Measurements from ENCODE around the gene WIZ.
"Not testable (repeated sequence)": the region's sequence is repeated elsewhere in the genome, so short reads cannot be mapped to it uniquely, and the experiment has no call there.

WIZ gene

DNA sequence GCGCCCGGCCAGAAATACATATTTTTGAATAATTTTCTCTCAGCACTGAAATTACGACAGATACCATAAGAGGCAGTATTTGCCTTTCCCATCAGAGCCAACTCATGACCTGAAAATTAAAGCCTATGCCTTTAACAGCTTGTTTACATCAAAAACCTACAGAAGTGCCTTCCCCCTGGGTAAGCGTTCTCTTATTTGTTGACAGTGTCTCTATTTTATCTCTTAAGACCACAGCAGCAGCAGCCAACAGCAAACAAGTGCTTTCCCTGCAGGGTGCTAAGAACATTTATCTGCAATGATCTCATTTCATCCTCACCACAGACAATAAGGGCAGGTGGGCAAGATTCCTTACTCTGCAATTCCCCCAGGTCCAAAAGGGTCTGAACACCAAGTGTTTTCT is 36.9 kb downstream of the WIZ start:
- Mint-ChIP-seq H3K27ac (peak overlapping the region in 1 of 2 donors; percentile 20), H3K36me3 (ENCODE audit: insufficient read depth) (peaks cover 33% of the 10 kb centered on the region), H3K4me3 (peak overlapping the region in 1 of 2 donors; percentile 28), H3K27me3 (no peaks in the 10 kb centered on the region), H3K4me1 (ENCODE audit: low read depth in 2 of 2) (peaks cover 26 to 47% of the 10 kb centered on the region in 2 donors), H3K9me3 (no peaks in the 10 kb centered on the region)
- DNase-seq (no peak), ATAC-seq (replicated peaks) (no peak)

DNA sequence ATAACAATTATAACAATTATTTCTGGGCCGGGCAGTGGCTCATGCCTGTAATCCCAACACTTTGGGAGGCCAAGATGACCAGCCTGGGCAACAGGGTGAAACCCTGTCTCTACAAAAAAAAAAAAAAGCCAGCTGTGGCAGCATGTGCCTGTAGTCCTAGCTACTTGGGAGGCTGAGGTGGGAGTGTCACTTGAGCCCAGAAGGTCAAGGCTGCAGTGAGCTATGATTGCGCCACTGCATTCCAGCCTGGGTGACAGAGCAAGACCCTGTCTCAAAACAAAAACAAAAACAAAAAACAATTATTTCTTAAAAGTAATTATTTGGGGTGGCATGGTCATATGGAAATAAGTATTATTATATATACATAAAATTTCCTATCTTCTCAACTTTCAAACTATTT is 38.4 kb downstream of the WIZ start:
- not testable (repeated sequence) for H3K27me3 Mint-ChIP-seq; ATAC-seq (replicated peaks); DNase-seq; H3K9me3 Mint-ChIP-seq; H3K4me3 Mint-ChIP-seq
- Mint-ChIP-seq H3K27ac (peak overlapping the region in 1 of 2 donors; percentile 23), H3K36me3 (ENCODE audit: insufficient read depth) (peaks cover 40% of the 10 kb centered on the region), H3K4me1 (ENCODE audit: low read depth in 2 of 2) (peaks cover 21 to 32% of the 10 kb centered on the region in 2 donors)

DNA sequence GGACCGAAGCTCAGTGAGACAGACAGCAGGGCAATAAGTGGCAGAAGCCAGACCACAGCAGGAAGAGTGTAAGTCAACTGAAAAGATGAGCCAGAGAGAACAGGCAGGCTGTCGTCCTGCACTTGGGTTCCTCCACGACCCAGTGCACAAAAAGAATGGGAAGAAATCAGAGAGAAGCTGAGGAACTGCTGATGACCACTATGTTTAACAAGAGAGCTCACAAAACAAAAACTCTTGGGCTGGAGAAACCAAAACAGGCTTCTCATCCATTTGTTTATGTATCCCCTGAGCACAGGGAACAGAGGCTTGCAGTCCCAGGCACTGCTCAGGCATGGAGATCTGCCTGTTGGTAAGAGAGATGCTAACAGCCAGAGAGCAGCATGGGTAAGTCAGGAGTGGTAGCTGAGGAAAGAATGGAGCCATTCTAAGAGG is 45.0 kb downstream of the WIZ start:
- Mint-ChIP-seq H3K4me3 (peak overlapping the region in 1 of 2 donors; percentile 49), H3K27me3 (no peaks in the 10 kb centered on the region), H3K27ac (peak overlapping the region; percentile 65 to 87), H3K36me3 (ENCODE audit: insufficient read depth) (peaks cover 49% of the 10 kb centered on the region), H3K4me1 (ENCODE audit: low read depth in 2 of 2) (peaks cover 27 to 31% of the 10 kb centered on the region in 2 donors), H3K9me3 (no peaks in the 10 kb centered on the region)
- ATAC-seq (replicated peaks): no peak
- DNase-seq: no peak

DNA sequence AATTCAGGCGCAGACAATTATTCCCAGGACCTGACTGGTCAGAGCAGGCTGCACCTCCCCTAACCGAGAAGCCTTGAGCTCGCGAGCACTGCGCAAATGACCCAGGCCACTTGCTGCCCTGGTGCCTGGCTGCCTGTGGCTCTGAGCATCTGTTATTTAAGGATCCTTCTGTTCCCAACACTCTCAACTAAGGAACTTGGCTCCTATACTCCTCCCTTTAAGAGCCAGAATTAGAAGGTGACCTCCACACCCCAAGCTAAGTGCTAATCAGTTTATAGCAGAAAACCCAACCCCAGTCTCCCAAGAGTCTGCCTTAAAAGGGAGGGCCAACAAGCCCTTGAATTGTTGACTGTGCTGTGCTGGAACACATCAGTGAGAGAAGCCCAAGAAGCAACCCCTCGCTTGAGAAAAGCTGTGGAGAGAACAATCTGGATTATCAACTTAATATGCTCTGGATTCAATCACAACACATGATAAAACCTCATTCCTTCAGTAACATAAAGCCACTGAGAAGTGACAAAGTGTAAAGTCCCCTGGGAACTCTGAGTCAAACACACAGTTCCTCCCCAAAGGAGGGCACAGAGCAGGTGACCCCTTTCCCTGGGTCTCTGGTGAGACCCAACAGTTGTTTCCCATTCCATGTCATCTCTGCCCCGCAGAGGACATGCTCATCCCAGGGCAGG is 45.5 kb downstream of the WIZ start:
- peaks cover 50% of the 10 kb centered on the region for H3K36me3 Mint-ChIP-seq (ENCODE audit: insufficient read depth)
- no peaks in the 10 kb centered on the region for H3K9me3 Mint-ChIP-seq
- H3K4me3 Mint-ChIP-seq: peak overlapping the region in 1 of 2 donors; percentile 49
- ATAC-seq (replicated peaks) (no peak), DNase-seq (no peak)
- no peaks in the 10 kb centered on the region for H3K27me3 Mint-ChIP-seq
- peak overlapping the region; percentile 65 to 87 for H3K27ac Mint-ChIP-seq
- peaks cover 26 to 27% of the 10 kb centered on the region in 2 donors for H3K4me1 Mint-ChIP-seq (ENCODE audit: low read depth in 2 of 2)

DNA sequence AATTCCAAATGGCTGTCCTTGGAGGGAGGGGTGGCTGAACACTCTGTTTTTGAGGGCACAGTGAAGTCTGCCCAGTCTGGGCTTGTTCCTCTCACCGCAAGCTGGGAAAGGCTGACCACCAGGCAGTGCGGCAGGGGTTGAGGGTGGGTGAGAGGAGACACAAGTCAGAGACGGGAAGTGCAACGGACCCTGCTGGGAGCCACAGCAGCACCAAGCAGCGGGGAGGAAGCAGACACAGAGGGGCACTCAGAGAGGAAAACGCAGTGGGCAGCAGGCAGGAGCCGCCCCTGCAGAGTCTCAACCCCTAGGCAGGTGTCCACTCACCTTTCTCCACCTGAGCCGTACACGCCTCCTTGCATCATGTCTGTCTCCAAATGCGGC is 46.6 kb downstream of the WIZ start:
- no peak for ATAC-seq (replicated peaks)
- no peaks in the 10 kb centered on the region for H3K9me3 Mint-ChIP-seq
- no peak for DNase-seq
- H3K36me3 Mint-ChIP-seq (ENCODE audit: insufficient read depth): peaks cover 52% of the 10 kb centered on the region
- H3K27ac Mint-ChIP-seq: peak overlapping the region in 1 of 2 donors; percentile 59
- H3K4me1 Mint-ChIP-seq (ENCODE audit: low read depth in 2 of 2): peaks cover 22 to 25% of the 10 kb centered on the region in 2 donors
- no peak overlapping the region for H3K4me3 Mint-ChIP-seq
- H3K27me3 Mint-ChIP-seq: no peaks in the 10 kb centered on the region

DNA sequence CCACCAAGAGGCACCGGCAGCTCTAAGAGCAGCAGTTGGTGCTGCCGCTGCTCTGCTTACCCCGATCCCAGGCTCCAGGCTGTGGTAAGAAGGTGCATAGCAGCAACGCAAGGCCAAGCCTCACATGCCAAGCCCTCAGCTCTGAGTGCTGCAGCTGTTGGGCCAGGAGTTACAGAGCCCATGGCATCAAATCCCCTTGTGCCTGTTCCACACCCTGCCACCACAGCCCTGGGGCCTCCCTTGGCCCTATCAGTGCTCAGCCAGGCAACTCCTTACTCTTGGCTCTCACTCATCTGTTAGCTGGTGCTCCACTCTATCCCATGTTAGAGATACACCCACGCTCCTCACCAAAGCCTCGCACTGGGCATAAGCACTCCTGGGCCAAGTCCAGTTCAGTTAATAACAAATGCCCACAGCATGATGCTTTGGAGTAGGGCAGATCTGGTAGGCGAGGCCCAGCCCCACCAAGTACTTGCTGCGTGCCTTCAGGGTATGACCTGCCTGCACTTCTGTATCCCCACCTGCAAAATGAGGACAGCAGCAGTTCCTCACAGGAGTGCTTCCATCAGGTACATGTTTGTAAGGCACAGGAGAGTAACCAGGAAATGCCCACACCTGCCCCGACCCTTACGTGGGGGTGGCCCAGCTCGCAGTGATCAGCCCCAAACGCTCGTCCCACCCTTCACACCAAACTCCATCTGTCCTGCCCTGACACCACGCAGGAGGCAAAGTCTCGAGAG is 47.2 kb downstream of the WIZ start:
- Mint-ChIP-seq H3K36me3 (ENCODE audit: insufficient read depth) (peaks cover 52% of the 10 kb centered on the region), H3K27me3 (no peaks in the 10 kb centered on the region), H3K4me3 (no peak overlapping the region), H3K27ac (no peak overlapping the region), H3K9me3 (no peaks in the 10 kb centered on the region), H3K4me1 (ENCODE audit: low read depth in 2 of 2) (peaks cover 22 to 25% of the 10 kb centered on the region in 2 donors)
- DNase-seq: no peak
- no peak for ATAC-seq (replicated peaks)

DNA sequence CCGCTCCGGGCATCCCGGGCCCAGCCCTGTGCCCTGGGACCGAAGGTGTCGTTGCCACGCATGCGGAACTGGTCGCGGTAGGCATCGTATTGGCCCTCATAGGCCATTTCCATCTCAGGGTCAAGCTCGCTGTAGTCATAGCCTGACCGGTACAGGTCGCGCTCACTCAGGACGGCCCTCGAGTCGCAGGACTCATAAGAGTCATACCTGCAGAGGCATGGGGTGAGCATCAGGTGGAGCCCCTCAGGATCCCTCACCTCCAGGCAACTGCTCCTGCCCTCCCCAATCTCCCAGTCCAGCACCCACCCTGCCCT is 48.4 kb downstream of the WIZ start:
- Mint-ChIP-seq H3K36me3 (ENCODE audit: insufficient read depth) (peaks cover 60% of the 10 kb centered on the region), H3K4me1 (ENCODE audit: low read depth in 2 of 2) (peaks cover 23 to 29% of the 10 kb centered on the region in 2 donors)
- ATAC-seq (replicated peaks): no peak

DNA sequence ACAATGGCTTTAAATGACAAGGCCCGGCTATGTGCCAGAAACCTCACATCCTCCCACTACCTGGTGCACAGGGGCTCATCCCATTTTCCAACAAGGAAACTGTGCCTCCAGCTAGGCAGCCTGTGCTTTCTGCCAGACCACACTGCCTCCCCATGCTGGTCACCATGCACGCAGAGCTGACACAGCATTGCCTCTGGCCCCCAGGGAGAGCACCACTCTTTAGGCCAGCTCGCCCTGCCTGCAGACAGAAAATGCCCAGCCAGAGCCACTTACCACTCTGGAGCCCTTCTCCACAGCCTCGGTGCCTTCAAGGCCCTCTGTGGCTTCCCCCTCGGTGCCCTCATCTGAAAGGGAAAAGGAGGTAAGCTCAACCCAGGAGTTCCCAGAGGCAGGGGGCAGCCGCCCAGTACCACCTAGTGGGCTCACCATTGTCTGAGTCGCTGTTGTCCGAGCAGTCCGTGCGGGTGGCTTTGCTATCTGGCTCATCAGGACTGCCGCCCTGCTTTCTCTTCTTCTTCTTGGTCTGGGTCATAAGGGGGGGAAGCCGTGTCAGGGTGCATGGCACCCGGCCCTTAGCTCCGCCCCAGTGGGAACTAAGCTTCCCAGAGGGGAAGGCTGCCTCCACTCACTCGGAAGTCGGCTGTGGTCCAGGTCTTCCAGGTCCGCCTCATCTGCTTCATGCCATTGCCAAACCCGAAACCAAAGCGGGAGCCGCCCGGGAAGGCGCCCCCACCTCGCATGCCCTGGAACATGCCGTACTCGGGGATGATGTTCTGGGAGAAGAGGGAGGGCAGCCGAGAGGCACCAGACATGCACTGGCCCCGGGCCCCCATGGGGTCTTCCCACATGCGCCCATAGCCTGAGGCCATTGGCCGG is 49.0 kb downstream of the WIZ start:
- no peaks in the 10 kb centered on the region for H3K9me3 Mint-ChIP-seq
- peaks cover 62% of the 10 kb centered on the region for H3K36me3 Mint-ChIP-seq (ENCODE audit: insufficient read depth)
- peaks cover 19 to 29% of the 10 kb centered on the region in 2 donors for H3K4me1 Mint-ChIP-seq (ENCODE audit: low read depth in 2 of 2)
- ATAC-seq (replicated peaks): no peak
- no peak for DNase-seq
- no peaks in the 10 kb centered on the region for H3K27me3 Mint-ChIP-seq
- peak overlapping the region; percentile 49 to 66 for H3K27ac Mint-ChIP-seq
- no peak overlapping the region for H3K4me3 Mint-ChIP-seq

More for the DNA sequence above, 48.4 kb downstream of the WIZ start:
- Mint-ChIP-seq H3K27me3 (no peaks in the 10 kb centered on the region), H3K9me3 (no peaks in the 10 kb centered on the region), H3K27ac (peak overlapping the region in 1 of 2 donors; percentile 66), H3K4me3 (no peak overlapping the region)
- no peak for DNase-seq

DNA sequence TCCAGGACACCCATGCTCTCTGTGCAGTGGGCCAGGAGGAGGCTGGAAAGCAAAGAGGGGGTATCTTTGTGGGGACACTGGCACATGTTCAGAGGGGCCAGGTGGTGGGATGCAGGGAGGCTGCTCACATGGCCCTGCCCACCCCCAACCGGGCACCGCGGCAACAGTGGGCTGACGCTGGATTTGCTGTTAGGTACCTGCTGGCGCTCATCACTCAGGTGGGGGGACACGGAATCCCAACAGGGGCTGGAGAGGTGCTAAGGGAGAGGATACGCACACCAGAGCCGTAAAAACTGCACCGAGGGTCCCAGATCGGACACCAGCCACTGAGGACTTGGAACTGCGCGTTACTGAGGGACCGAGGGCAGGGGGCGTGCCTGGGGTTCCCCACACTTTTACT is 50.1 kb downstream of the WIZ start:
- Mint-ChIP-seq H3K4me3 (no peak overlapping the region), H3K36me3 (ENCODE audit: insufficient read depth) (peaks cover 61% of the 10 kb centered on the region), H3K9me3 (no peaks in the 10 kb centered on the region), H3K4me1 (ENCODE audit: low read depth in 2 of 2) (peaks cover 14 to 22% of the 10 kb centered on the region in 2 donors), H3K27me3 (no peaks in the 10 kb centered on the region), H3K27ac (no peak overlapping the region)
- DNase-seq (no peak), ATAC-seq (replicated peaks) (no peak)

DNA sequence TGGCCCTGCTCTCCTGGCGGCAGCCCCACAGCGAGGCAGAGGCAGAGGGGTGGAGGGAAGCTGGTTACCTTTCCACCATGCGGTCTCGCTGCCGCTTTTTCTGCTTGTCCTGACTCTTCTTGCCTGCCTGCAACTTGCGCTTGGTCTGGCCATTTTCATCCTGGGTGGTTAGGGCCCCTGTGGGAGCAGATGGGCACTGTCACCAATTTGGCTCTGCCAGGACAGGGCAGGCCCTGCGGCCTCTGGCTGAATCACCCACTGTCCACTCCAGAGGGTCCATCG is 50.6 kb downstream of the WIZ start:
- H3K4me3 Mint-ChIP-seq: no peak overlapping the region
- H3K4me1 Mint-ChIP-seq (ENCODE audit: low read depth in 2 of 2): peaks cover 9 to 19% of the 10 kb centered on the region in 2 donors
- DNase-seq (no peak), ATAC-seq (replicated peaks) (no peak)
- H3K9me3 Mint-ChIP-seq: no peaks in the 10 kb centered on the region
- H3K36me3 Mint-ChIP-seq (ENCODE audit: insufficient read depth): peaks cover 63% of the 10 kb centered on the region
- no peak overlapping the region for H3K27ac Mint-ChIP-seq
- H3K27me3 Mint-ChIP-seq: no peaks in the 10 kb centered on the region

DNA sequence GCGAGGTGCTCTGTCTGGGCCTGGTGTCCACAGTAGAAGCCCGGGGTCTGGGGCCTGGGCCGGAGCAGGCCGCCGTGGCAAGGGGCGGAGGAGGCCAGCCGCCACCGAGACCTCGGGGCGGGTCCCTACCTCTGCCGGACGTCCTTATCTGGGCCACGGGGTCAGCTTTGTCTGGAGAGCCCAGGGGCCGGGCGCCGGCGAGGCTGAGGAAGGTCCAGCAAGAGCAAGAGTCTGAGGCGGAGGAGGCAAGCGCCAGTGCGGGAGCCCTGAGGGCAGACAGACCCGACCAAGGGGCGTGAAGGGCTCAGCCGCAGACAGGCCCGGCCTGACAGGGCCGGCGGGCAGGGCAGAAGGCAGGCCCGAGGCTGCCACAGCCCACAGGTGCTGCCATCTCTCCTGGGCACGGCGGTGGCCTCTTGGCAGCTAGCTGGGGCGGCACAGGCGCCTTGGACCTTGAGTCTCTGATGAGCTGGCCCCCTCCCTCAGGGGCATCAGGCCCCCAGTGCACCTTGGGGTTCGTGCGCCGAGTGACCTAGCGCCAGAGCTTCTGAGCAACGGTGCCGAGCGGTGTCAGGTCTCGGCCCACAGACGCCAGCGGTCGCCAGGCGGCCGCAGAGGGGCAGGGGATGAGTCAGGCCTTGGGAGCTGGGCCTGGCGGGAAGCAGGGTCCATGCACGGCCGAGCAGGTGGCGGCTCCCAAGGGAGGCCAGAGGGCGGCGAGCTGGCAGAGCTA is 51.1 kb downstream of the WIZ start:
- ATAC-seq (replicated peaks) (no peak), DNase-seq (no peak)
- Mint-ChIP-seq H3K27me3 (no peaks in the 10 kb centered on the region), H3K36me3 (ENCODE audit: insufficient read depth) (peaks cover 66% of the 10 kb centered on the region), H3K4me3 (no peak overlapping the region), H3K27ac (no peak overlapping the region), H3K4me1 (ENCODE audit: low read depth in 2 of 2) (peaks cover 8 to 19% of the 10 kb centered on the region in 2 donors), H3K9me3 (no peaks in the 10 kb centered on the region)

DNA sequence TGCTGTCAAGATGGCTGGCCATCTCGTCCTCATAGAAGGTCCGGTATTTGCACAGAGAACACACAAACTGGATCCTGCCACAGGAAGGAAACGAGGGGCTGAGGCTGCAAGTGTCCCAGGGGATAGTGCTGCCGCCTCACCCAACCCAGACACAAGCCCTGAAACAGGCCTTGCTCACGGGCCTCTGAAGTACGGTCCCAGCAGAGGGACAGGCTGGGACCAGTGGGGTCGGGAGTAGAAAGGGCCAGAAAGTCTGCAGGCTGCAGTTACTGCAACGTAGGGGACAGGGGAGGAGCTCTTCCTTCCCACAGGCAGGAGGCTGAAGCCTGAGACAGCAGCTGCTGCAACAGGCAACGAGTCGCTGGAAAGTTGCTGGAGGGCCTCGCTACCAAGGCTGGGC is 52.0 kb downstream of the WIZ start:
- H3K27ac Mint-ChIP-seq: peak overlapping the region in 1 of 2 donors; percentile 87
- no peak overlapping the region for H3K4me3 Mint-ChIP-seq
- no peaks in the 10 kb centered on the region for H3K9me3 Mint-ChIP-seq
- DNase-seq (no peak), ATAC-seq (replicated peaks) (no peak)
- H3K4me1 Mint-ChIP-seq (ENCODE audit: low read depth in 2 of 2): peaks cover 3 to 16% of the 10 kb centered on the region in 2 donors
- H3K27me3 Mint-ChIP-seq: no peaks in the 10 kb centered on the region
- H3K36me3 Mint-ChIP-seq (ENCODE audit: insufficient read depth): peaks cover 73% of the 10 kb centered on the region

DNA sequence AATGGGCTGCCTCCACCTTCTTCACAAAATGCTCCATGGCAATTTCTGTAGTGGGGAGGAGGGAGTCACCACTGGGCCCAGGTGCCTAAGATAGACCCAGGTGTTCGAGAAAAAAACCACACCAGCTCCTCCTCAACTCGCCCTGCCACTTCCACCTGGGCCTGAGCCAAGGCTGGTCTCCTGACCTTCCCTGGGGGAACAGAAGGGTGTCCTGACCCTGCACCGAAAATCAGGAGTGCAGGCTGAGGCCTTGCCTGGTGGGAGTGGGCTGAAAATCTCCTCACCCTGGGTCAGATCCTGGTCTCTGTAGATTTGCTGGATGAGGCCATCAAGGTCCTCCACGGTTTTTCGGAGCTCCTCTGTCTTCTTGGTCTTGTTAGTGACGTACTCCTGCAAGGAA is 52.5 kb downstream of the WIZ start:
- H3K27me3 Mint-ChIP-seq: no peaks in the 10 kb centered on the region
- H3K9me3 Mint-ChIP-seq: no peaks in the 10 kb centered on the region
- peak overlapping the region in 1 of 2 donors; percentile 87 for H3K27ac Mint-ChIP-seq
- H3K4me3 Mint-ChIP-seq: no peak overlapping the region
- DNase-seq (no peak), ATAC-seq (replicated peaks) (no peak)
- H3K36me3 Mint-ChIP-seq (ENCODE audit: insufficient read depth): peaks cover 74% of the 10 kb centered on the region
- H3K4me1 Mint-ChIP-seq (ENCODE audit: low read depth in 2 of 2): peaks cover 0 to 16% of the 10 kb centered on the region in 2 donors

All from effector memory CD8-positive, alpha-beta T cell (primary cell).